Esophagus squamous epithelium (tissue), 4 donors: ENCODE data around the gene NID2.

ENCODE experiments used
- CTCF ChIP-seq, 6 experiments: fragments of 450-650 bp in 4 of 6; fragments of 200-600 bp in 2 of 6; sonication (generic) in 2 of 6; IDR thresholded peaks; one replicate each; pipeline ENCODE4 v1.5.1; 2016 to 2019; ENCODE audit warnings: antibody characterized with exemption in 6 of 6, mild to moderate bottlenecking in 4 of 6, moderate library complexity in 4 of 6
- POLR2A ChIP-seq, 4 donors: fragments of 450-650 bp; IDR thresholded peaks; one replicate each; pipeline ENCODE4 v1.6.1; 2017; ENCODE audit warnings: antibody characterized with exemption in 4 of 4, mild to moderate bottlenecking in 4 of 4, moderate library complexity in 3 of 4

- no peak for TF ChIP-seq CTCF (IDR thresholded peaks at IDR 0.05)
- no peak for TF ChIP-seq POLR2A (IDR thresholded peaks at IDR 0.05)
Observed at GRCh38 chr14:52008136-52008535, 60.7 kb downstream of the NID2 start.
